Activated T-cell treated with anti-CD3 and anti-CD28 coated beads for 48 hours (primary cell): ENCODE measurements around the gene EIF2S3B.

Experiments used
- DNase-seq: peaks from one replicate; pipeline ENCODE4 v3.0.0-alpha.2; 2020; ENCODE audit warnings: low read depth

The EIF2S3B gene

GRCh38 chr12:10554228-10554755 is 48.6 kb downstream of the EIF2S3B start:
- no peak for DNase-seq

GRCh38 chr12:10554756-10555481 is 49.2 kb downstream of the EIF2S3B start:
- DNase-seq: no peak

GRCh38 chr12:10557329-10557728 is 51.6 kb downstream of the EIF2S3B start:
- DNase-seq: no peak

GRCh38 chr12:10557766-10558165 is 52.1 kb downstream of the EIF2S3B start:
- no peak for DNase-seq
